NCI-H526 treated with DMSO at 0.1 percent for 48 hours (cell line): Measurements from ENCODE around the gene CTSF.
"Not testable (repeated sequence)": the region's sequence is repeated elsewhere in the genome, so short reads cannot be mapped to it uniquely, and the experiment has no call there.

Source experiments
- DNase-seq: peaks from one replicate; lab custom pipeline; 2025; lab: John Stamatoyannopoulos, UW

The CTSF gene

DNA sequence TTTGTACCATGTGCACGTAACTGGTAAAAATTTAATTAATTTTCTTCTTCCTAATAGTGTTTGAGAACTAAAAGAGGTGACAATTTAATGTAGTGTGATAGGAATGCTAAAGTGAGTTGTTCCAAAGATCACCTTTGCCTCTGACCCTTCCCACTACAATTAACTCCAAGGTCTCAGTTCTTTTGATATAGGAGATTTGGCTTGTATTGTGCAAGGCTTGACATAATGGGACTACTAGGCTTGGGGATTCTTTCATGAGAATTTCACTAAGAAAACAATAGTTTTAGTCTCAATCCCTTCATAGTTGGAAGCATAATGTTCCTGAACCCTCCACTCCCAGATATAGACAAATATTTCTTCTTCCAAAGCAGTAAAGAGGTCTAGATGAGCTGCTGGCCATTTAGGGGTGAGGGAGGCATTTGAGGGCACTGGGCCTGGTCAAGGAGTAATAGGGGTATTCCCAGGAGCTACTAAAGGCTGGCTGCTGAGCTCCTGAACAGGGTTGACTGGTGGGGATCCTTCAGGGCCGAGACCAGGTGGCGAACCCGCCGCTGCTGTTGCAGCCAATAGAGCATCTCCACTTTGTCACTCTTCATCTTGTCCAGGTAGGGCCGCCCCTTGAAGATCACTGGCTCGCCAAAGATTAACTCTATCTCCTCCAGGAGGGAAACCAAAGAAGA lies 21.7 kb upstream of the CTSF start:
- no peak for DNase-seq

DNA sequence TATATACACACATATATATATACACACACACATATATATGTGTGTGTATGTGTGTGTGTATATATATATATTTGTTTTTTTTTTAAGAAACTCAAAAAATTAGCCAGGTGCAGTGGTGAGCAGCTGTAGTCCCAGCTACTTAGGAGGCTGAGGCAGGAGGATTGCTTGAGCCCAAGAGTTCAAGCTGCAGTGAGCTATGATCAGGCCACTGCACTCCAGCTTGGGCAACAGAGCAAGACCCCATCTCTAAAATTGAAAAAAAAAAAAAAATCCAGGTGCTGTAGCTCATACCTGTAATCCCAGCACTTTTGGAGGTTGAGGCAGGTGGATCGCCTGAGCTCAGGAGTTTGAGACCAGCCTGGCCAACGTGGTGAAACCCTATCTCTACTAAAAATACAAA lies 20.9 kb upstream of the CTSF start:
- DNase-seq = not testable (repeated sequence)

DNA sequence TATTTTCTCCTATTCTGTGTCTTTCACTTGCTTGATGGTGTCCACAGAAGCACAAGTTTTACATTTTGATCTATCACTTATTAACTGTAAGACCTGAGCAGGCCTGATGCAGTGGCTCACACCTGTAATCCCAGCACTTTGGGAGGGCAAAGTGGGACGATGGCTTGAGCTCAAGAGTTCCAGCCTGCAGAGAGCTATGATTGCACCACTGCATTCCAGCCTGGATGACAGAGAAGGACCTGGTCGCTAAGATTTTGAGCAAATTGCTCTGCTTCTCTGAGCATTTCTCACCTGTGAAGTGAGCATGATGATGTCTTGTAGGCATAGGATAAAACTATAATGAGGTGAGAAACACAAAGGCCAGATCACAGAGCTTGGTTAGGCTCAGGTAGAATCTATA lies 17.7 kb upstream of the CTSF start:
- DNase-seq = no peak

DNA sequence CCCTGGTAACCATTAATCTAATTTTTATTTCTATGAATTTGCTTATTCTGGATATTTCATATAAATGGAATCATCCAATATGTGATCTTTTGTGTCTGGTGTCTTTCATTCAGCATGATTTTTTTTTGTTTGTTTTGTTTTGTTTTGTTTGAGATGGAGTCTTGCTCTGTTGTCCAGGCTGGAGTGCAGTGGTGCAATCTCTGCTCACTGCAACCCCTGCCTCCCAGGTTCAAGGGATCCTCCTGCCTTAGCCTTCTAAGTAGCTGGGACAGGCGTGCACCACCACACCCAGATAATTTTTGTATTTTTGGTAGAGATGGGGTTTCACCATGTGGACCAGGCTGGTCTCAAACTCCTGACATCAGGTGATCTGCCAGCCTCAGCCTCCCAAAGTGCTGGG lies 17.0 kb upstream of the CTSF start:
- not testable (repeated sequence) for DNase-seq

DNA sequence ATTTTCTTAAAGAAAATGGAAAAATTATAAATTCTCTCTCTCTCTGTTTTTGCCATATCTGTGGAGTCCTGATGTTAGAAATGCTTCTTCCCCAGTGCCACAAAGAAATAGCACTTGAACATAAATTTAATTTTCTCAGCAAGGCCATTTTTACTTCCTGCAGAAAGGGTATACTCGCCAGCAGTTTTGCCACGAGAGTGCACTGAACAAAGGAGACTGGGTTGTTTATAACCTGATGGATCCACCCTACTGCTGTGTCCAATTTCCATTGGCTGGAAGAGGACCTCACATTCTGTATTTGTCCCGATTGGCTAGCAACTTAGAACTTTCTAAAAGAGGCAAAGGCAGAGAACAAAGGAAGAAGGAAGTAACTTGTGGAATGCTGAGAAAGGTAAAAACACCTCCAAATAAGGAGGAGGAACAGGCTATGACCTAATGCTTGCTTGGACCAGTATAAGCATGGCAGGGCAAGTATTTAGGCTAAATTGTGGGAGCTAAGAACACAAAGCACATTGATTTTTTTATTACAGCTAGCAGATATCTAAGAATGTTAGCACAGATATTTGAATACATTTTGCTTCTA lies 14.2 kb upstream of the CTSF start:
- not testable (repeated sequence) for DNase-seq

DNA sequence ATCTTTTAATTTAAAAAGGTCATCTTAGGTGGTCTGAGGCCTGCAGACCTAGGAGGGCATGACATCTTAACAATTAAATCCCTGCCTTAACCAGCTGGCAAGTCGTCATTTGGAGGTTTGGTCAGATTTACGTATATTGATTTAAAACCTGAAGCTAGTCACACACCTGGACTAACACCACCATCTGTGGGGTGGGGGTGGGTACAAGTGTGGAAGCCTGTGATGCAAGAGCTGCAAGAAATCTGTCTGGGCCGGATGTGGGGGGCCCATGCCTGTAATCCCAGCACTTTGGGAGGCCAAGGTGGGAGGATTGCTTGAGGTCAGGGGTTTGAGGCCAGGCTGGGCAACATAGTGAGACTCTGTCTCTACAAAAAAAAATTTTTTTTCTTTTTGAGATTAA lies 12.9 kb upstream of the CTSF start:
- no peak for DNase-seq

DNA sequence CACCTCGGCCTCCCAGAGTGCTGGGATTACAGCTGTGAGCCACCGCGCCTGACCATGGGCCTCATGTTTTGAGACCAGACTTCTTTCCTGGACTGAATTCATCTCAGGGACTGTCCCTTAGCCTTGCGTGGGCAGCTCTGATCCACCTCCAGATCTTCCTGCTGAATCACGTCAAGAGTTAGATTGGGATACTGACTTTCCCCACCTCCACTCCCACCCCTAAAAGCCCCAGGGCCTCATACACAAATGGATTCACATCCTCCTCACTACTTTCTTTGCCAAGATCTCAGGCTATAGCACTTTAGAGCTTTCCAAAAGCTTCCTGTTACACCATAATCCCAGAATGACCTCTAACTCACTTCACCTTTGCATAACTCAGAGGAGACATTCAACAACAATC lies 12.4 kb upstream of the CTSF start:
- no peak for DNase-seq

DNA sequence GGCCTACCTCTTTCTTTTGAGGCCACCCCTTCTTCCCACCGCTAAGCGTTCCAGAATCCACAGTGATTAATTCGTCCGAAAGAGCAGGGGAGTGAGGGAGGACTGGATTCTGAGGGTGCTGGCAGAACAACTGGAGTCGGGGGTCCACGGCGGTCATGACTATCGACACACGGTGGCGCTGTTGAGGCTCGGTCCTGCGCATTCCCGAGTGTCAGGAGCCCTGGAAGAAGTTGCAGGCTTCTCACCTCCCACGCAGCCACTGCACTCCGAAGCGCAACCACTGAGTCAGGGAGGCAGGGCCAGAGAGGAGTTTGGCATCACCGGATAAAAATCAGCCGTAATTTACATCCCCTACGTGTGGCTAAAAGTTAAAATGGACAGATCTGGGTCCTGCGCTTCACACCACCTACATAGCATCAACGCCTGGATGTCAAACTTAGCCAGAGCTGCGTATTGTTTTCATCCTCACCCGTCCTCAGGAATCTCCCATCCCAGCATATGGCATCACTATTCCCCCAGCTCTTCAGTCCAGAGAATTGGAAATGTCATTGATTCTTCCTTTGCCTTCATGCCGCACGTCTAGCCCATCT lies 10.7 kb upstream of the CTSF start:
- DNase-seq = peak; percentile 46

DNA sequence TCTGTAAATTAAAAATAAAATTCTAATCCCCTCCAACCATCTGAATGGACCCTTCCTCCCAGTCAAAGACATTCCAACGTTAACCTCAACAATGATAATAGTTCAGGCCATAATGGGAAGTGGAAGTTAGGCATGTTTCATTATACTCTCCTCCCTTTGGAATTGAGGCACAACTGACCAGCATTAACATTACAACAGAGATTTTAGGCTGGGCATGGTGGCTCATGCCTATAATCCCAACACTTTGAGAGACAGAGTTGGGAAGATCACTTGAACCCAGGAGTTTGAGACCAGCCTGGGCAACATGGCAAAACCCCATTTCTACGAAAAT lies 2.4 kb upstream of the CTSF start:
- DNase-seq = no peak

DNA sequence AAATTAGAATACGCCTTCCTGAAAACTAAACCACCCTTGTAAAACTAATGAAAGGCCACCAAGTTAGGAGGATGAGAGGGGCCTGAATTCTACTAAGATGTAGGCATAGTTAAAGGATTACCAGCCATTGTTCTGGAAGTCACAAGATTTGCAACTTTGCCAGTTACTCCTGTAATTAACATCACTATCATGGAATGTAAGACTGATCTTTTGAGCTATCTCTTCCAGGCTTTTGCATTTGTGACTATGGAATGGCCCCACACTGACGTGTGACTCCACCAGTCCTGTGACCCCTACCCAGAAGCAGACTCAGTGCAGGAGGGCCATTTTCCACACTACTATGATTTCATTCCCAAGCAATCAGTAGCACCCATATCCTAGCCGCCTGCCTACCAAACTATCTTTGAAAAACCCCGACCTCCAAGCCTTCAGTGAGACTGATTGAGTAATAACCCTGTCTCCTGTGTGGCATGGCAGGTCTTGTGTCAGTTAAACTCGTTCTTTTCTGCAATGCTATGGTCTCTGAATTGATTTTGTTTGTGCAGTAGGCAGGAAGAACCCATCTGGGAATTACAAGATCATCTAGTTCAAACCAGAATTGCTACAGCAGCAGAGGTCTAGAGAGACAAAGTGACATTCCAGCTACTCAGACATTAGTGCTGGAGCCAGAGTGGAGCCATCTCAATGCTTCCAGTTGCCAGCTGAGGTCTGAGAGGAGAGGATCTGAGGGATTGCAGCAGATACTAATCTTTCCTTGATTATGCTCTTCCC lies 1.9 kb upstream of the CTSF start:
- no peak for DNase-seq

DNA sequence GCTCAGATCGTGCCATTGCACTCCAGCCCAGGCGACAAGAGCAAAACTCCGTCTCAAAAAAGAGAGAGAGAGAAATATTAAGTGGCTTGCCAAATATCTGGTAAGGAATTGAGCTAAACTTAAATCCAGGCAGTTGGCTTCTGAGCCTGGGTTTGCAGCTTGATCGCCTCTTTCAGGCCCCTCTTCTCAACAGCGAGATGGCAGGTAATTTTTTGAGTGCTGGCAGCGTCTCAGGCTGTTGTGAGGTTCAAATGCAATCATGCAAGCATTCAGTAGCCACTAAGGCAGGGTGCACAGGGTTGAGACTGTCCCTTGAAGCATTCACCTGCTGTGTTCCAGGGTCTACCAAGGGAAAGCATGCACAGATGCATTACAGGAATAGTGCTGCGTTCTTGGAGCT lies 670 bp upstream of the CTSF start:
- no peak for DNase-seq

DNA sequence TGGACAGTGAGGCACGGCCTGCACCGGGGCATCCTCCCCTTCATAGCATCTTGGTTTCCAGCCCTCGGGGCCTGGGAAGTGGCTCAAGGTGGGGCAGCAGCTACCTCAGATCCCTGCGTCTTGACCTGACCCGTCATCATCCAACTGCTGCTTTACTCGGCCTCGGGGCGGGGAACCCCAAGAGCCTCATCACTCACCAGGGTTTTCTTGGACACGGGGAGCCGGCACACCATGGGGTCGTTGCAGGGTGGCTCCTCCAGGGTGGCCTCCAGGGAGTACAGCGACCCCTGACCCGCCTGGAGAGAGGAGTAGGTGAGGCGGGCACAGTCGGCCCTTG lies 651 bp downstream of the CTSF start:
- DNase-seq = no peak

DNA sequence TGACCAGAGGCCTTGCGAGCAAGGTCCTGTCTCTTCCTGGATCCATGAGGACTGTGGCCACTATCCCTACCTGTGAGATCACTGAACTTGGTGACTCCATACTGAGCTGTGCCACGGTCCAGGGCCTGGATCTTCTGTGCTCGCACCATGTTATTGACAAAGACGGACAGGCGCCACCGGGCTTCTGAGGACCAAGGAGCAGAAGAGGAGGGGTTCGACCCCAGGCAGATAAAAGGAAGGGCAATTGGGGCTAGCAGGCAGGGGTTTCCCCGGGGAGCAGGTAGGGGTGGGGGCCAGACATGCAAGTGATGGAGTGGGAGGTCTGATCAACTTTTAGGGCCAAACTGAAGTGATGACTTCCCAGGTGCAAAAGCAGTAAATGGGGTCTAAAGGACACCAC lies 2.2 kb downstream of the CTSF start:
- no peak for DNase-seq

DNA sequence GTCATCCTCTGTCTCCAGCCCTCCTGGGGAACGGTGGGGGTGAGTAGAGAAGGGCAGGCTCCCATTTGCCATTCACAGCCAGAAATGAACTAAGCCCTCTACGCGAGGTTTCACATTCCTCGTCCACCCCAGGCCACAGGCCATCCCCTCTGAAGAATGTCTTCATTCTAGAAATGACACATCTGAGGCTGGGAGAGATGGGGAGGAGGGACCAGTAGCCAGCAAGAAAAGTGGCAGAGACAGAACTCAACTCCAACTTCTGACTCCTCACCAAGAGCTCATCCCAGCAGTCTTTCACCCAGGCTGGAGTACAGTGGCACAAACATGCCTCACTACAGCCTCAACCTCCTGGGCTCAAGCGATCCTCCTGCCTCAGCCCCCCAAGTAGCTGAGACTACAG lies 3.4 kb downstream of the CTSF start:
- no peak for DNase-seq

DNA sequence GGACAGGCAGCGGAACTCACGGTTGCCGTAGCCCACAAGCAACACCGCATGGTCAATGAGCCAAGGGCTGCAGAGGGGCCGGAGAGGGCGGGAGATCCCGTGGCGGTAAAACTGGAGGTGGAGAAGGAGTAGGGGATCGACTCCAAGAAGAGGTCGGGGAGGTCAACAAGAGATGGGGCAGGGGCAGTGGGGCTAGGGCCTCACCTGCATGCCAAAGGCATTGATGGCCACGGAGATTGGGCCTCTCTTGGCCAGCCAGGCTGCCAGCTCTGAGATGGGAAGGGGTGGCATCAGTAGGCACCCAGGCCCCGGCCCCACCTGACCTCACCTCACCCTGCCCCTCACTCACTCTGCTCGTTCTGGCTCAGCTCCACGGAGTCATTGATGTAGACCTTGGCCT lies 3.9 kb downstream of the CTSF start:
- no peak for DNase-seq

DNA sequence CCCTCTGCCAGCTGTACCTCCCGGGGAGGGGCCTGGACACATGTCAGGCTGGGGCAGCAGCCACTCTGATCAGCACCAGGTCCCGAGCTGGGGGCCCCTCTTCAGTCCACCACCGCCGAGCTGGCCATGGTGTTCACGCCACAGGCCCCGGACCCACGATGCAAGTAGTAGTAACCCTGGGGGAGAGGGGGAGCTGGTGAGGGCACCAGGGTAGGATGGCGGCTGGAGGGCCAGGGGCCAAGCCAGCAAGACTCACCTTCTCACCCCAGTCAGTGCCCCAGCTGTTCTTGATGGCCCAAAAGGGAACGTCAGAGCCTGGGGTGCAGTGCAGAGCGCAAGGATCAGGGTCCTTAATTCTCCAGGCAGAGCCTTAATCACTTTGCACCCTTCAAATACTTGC lies 4.6 kb downstream of the CTSF start:
- no peak for DNase-seq

DNA sequence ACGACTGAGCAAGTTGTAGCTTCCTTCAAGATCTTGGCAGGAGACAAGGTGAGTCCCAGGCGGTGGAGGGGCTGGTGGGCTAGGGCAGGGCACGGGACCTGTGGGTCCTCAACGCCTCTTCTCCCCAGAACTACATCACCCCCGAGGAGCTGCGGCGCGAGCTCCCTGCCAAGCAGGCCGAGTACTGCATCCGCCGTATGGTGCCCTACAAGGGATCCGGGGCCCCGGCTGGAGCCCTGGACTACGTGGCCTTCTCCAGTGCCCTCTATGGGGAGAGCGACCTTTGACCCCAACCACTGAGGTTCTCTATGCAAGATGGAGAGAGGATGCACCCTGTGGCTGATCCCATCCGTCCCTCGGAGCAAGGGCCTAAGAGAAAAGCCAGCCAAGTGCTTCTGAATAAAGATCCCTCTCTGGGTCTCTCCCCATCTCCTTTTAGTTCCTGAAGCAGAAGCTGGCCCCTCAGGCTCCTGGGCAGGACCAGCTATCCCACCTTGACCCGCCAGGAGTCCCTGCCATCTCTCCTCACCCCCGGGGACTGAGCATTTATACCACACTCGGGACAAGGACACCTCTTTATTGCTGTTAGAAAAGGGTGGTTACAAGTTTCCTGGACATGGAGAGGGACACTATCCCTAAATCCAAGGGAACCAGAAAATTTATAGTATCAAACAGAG lies 5.4 kb downstream of the CTSF start:
- no peak for DNase-seq

DNA sequence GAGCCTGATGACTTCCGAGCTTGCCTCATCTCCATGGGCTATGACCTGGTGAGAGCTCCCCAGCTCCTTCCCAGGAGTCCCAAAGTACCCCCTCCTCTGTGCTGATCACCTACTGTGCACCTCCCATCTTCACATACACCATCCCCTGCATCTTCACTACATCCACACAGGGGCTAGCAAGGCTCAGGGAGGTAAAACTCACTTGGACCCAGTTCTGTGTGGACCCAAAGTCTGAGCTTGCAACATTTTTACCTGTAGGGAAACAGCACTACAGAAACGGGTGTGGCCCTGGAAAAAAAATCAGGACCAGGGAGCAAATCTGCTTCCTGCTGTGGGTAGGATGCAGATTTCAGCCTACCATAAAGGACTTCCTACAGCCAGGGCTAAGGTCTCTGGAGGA lies 6.1 kb downstream of the CTSF start:
- DNase-seq = no peak

DNA sequence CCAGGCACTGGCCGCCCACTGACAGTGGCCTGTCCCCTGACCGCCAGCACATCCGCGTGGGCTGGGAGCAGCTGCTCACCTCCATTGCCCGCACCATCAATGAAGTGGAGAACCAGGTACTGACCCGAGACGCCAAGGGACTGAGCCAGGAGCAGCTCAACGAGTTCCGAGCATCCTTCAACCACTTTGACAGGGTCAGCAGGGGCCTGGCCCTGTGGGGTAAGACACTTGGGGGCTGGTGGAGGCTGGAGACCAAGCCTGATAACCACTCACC lies 6.5 kb downstream of the CTSF start:
- DNase-seq = no peak

DNA sequence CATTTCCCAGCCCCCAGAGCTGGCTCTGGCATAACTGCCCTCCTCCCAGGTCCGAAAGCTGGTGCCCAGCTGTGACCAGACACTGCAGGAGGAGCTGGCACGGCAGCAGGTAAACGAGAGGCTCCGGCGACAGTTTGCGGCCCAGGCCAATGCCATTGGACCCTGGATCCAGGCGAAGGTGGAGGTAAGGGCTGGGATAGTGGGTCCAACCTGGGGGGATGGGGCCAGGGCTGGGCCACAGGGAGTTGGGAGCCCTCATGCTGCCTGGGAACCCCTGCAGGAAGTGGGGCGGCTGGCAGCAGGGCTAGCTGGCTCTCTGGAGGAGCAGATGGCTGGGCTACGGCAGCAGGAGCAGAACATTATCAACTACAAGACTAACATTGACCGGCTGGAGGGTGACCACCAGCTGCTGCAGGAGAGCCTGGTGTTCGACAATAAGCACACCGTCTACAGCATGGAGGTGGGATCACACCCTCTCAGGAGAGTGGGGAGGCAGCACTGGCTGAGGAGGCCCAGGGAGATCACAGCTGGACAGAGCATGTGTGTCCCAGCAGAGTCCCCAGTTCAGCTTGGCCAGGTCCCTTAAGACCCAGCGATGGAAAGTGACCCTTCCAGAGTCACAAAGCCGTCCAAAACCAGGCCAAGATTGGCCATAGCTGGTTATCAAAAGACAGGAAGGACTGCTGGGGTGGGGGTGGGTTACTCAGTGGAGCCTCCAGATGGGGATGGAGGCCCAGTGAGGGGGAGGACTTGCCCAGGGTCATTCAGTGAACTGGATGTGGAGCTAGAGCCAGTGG lies 7.0 kb downstream of the CTSF start:
- DNase-seq = no peak

DNA sequence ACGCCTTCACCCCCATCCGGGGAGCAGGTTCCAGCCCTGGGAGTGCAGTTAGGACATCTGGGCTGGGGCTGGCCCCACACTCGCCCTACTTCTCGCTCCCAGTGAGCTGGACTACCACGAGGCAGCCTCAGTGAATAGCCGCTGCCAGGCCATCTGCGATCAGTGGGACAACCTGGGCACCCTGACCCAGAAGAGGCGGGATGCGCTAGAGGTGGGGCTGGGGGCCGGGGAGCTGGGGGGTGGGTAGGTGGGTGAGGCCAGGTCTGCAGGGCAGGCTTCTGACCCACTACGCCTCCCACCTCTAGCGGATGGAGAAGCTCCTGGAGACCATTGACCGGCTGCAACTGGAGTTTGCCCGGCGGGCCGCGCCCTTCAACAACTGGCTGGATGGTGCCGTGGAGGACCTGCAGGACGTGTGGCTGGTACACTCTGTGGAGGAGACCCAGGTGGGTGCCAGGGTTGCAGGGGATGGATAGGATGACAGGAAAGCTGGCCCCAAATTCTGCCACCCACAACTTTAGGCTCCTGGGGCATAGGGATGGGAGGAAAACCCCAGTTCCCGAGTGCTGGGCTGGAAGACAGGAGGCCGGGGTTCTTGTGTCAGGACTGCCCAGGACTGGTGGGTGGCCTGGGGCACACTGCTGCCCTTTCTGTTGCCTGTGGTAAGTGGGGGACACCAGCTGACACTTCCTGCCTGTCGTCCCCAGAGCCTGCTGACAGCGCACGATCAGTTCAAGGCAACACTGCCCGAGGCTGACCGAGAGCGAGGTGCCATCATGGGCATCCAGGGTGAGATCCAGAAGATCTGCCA lies 8.3 kb downstream of the CTSF start:
- no peak for DNase-seq
